ENCODE results near the gene ACOXL.
"Not testable (repeated sequence)": the region's sequence is repeated elsewhere in the genome, so short reads cannot be mapped to it uniquely, and the experiment has no call there.

The ACOXL gene

DNA sequence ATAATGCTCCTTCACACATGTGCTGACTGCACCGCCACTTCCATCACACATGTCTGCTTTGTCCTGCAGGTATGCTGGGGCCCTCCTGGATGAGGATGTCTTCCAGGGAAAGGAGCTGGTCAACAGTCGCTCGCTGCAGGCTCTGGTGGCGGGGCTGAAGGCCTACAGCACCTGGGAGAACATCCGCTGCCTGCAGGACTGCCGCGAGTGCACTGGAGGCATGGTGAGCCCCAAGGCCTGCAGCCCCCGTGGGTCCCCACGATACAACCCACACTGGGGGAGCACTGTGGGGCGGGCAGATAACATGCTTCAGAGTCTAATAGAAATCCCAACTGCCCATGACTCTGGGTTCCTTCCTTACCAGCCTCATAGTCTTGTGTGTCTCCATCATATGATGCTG lies 201.0 kb downstream of the ACOXL start:
- DNase-seq = no peak

- no peak for DNase-seq
These were observed 202.6 kb downstream of the ACOXL start for GRCh38 chr2:110934948-110935347.

- no peak for DNase-seq
These were observed 208.1 kb downstream of the ACOXL start for GRCh38 chr2:110940376-110940910.

DNA sequence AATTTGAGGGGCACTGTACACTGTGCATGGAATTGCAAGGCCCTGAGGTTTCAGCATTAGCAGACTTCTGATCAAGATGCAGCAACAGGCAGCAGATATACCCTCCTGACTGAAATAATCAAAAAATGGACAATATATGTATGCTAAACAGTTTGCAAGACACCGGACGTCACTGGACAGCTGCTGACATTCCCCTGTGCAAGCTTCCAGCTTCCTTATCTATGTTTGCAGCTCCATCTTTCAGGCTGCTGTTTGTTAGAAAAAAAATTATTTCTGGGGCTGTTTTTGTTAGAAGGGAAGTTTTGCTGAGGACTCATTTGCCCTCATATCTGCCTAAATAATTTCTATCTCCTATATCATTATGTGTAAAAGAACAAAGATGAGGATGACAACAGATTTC lies 208.9 kb downstream of the ACOXL start:
- DNase-seq = no peak

DNA sequence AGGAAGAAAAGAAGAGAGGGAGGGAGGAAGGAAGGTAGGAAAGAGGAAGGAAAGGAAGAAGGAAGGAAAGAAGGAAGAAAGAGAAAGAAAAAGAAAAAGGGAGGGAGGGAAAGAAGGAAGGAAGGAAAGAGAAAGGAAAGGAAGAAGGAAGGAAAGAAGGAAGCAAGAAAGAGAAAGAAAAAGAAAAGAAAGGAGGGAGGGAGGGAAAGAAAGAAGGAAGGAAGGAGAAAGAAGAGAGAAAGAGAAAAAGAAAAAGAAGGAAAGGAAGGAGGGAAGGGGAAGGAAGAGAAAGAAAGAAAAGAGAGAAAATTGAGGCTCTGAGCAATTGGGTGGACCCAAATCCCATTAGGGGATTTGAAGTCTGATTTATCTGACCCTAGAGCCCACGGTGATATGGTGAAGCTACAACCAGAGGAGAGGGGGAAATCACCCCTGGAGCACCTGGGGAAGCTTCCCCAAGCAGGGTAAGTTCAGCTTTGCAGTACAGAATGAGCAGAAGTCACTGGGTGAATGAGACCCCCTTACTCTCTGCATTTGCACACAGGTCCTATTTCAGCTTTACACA lies 210.8 kb downstream of the ACOXL start:
- no peak for DNase-seq

DNA sequence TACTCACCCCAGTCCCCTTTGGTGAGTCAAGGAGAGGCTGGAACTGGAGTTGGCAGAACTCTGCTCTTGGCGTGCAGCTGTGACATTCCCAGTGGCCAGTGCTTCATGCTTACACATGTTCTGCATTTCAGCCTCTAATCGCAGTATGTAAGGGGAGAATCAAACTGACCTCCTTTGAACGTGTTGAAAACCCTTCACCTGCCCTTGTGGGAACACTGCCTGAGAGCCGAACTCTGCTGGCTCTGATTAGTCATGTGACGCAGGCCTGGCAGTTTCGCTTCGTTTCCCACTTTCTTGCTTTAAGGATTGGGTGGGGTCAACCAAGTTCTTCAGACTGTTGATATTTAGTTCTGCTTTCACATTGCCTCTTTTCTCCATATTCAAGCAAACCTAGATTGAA lies 214.5 kb downstream of the ACOXL start:
- no peak for DNase-seq

DNA sequence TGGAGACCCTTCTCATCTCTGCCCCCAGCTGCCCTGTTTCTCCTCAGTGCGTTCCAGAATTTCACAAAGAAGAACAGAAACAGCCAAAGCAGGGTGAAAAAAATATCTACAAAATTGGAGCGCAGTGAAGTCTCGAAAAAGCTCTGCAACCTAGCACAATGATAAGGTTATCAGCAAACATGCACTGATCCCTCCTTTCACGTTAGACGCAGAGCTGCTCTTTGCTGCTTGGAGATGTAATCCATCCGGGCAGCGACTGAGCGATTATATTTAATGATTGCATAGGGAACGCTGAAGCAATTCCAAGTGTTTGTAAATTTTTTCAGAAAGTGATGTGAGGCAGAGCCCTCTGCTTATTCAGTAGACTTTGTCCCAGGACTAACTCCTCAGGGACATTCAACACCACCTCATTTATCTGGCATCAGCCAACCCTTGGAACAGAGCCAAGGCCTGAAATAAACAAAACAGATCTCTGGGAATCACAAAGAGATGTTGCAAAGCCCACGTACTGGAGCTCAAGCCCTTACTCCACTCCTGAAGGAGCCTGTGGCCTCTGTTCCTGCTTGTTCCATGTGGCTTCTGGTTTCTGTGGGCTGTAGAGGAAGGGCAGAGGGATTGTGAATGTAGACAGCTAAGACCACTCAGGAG lies 215.8 kb downstream of the ACOXL start:
- DNase-seq = no peak

DNA sequence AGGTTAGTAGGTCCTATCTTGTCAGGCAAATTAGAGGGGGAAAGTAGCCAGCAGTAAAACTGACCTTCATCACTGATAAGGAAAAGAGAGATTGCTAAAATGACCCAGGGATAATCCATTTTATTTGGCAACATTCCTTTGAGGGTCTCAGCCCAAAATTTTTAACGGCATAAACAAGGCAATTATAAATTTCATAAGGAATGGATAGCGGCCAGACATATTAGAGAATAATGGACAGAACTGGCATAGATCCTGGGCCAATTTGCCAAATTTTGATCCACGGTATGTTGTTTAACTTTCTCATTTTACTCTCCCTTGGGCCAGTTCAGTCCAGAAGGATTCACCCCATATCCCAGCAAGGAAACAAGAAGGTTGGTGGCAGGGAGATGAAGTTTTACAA lies 217.9 kb downstream of the ACOXL start:
- no peak for DNase-seq

GRCh38 chr2:110955045-110955444 lies 222.7 kb downstream of the ACOXL start:
- no peak for DNase-seq

- no peak for DNase-seq
These were observed 223.2 kb downstream of the ACOXL start for GRCh38 chr2:110955556-110955955.

- no peak for DNase-seq
These were observed 224.9 kb downstream of the ACOXL start for GRCh38 chr2:110957293-110957692.

GRCh38 chr2:110958346-110959119 lies 226.2 kb downstream of the ACOXL start:
- no peak for DNase-seq

DNA sequence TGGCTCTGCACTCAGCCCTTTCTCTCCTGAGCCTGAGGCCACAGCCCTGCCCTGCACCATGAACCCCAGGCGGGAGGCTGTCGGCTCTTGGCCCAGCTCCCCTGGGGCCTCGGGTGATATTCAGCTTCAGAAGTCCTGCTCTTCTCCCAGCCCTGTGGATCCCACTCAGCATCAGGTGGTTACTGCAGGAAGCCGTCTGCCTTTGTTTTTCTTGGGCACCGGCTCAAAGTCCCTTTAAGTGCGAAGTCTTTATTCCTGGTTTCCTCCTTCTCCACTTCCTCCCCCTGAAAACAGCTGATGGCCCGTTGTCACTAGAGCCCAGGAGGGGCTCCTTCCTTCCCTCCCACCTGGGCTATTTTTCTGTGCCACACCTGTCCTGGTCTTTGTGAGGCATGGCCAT lies 226.8 kb downstream of the ACOXL start:
- DNase-seq = no peak

DNA sequence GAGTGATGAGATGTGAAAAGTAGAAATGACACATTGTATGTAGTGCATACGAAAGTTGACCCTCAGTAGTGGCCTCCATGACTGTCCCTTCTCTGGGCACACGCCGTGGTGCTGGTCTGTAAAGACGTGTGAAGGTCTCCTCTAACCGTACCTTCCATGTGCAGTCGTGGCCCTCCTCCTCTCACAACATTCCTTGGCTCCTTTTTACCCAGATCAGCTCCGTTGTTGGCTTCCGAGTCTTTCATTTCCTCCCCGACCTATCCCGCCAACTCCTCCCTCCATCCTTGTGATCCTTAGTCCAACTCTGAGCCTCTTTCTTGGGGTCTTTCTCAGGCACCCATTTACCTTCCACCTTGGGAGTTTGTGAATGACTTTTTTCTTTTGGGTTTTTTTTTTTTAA lies 227.9 kb downstream of the ACOXL start:
- DNase-seq = no peak

DNA sequence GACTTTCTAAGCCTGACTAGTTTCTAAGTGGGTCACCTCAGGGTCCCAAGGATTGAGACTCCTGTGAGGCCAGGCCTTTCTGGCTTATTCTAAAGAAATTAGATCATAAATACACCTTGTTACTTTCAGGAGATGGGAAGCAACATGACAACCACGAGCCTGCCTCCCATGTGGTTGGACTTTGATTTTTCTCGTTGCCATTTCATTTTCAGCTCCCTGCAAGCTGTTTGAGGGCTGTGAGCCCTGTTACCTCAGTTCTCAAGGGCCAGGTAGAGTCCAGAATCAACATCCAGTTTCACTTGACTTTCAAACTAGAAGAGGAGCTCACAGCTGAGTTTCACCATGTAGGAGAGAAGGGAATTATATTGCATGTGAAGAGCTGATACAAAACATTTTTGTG lies 228.6 kb downstream of the ACOXL start:
- DNase-seq = no peak

DNA sequence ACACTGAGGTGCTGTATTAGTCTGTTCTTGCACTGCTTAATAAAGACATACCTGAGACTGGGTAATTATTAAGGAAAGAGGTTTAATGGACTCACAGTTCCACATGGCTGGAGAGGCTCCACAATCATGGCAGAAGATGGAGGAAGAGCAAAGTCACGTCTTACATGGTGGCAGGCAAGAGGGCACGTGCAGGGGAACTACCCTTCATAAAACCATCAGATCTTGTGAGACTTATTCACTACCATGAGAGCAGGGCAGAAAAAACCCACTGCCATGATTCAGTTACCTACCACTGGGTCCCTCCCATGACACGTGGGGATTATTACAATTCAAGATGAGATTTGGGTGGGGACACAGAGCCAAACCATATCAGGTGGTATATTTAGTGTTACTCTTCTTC lies 229.3 kb downstream of the ACOXL start:
- DNase-seq = not testable (repeated sequence)

DNA sequence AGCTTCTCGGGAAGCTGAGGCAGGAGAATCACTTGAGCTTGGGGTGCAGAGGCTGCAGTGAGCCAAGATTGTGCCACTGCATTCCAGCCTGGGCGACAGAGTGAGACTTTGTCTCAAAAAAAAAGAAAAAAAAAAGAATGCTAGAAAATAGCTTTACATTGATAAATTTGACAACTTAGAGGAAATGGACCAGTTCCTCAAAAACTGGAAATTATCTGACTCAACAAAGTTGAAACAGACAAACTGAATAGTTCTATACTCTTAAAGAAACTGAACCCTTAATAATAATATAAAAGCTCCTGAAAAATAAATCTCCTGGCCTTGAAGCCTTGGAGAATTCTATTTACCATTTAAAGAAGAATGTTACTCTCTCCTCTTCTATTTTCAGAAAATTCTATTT lies 237.3 kb downstream of the ACOXL start:
- no peak for DNase-seq

- no peak for DNase-seq
These were observed 237.8 kb downstream of the ACOXL start for GRCh38 chr2:110970201-110970600.

GRCh38 chr2:110971811-110972210 lies 239.4 kb downstream of the ACOXL start:
- no peak for DNase-seq

DNA sequence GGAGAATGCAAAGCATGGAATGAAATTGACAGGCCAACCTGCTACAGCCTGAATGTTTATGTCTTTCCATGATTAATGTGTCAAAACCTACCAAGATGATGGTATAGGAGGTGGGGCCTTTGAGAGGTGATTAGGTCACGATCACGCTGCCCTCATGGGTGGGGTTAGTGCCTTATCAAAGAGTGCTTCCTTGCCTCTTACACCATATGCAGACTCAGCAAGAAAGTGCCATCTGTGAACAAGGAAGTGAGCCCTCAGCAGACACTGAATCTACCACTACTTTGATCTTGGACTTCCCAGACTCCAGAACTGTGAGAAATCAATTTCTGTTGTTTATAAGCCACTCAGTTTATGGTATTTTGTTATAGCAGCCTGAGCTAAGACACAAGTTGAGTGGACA lies 240.9 kb downstream of the ACOXL start:
- DNase-seq = no peak

GRCh38 chr2:110977403-110977802 lies 245.0 kb downstream of the ACOXL start:
- no peak for DNase-seq

DNA sequence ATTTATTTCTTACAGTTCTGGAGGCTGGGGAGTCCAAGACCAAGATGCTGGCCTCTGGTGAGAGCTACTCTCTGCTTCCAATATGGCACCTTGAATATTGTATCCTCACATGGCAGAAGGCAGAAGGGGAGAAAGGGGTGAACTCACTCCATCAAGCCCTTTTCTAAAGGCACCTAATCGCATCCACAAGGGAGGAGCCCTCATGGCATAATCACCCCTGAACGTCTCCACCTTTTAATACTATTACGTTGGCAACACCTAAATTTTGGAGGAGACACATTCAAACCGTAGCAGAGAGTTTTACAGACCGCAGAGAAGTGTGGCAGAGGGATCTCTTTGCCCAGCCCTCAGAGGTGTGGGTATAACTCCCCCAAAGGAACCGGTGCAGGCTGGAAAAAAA lies 245.8 kb downstream of the ACOXL start:
- DNase-seq = no peak

- DNase-seq = no peak
These were observed 246.5 kb downstream of the ACOXL start for GRCh38 chr2:110978756-110979470.

Measured in activated CD4-positive, alpha-beta T cell treated with anti-CD3 and anti-CD28 coated beads, Interleukin-2, amount 50 U/mL, for 4 hours (primary cell).